ENCODE measurements around the gene APCDD1L. TPM values are rescaled to one million over a fixed set of nuclear protein-coding genes. Genes with fewer than 3 reads are reported as not detected.

APCDD1L gene
- total RNA-seq, 1 experiment from 2014 or later, result not detected

DNA sequence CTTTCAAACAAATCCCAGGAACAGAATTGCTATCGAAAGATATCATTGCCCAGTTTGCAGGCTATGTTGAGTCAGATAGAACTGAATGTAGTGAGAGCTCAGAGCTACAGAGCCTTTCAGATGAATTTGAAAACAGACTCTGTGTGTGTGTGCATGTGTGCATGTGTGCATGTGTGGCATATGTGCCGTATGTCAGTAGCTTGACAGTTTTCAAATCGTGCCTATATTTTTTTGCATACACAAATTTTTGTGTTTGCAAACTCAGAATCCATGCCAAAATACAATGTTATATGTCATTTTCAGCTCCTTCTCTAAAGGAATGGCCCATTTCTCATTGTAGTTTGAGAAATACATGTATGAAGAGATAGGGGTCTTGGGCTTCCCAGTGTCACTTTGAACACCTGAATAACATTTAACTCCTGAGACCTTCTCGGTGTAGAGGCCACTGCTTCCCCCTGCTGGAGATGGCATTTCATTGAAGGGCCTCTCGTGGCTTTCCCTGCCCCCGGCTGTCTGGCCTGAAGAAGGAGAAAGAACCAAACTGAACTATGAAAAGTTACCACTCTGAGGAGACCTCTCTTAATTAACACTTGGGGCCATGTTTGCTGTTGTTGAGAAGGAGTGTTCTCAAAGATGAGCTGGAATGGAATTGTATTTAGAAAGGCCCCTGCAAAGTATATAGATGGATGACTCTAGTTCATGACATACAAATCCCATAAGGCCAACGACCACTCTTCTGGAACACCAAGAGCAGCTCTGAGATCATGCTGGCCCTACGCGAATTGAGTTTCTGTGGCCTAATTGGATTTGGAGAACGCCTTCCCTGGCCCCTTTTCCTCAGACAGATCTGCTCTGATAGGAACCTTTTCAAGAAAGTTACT lies 67.4 kb downstream of the APCDD1L start:
- BruUV-seq (replicated peaks), result no TSS peak
- TF ChIP-seq, protein P1, sequence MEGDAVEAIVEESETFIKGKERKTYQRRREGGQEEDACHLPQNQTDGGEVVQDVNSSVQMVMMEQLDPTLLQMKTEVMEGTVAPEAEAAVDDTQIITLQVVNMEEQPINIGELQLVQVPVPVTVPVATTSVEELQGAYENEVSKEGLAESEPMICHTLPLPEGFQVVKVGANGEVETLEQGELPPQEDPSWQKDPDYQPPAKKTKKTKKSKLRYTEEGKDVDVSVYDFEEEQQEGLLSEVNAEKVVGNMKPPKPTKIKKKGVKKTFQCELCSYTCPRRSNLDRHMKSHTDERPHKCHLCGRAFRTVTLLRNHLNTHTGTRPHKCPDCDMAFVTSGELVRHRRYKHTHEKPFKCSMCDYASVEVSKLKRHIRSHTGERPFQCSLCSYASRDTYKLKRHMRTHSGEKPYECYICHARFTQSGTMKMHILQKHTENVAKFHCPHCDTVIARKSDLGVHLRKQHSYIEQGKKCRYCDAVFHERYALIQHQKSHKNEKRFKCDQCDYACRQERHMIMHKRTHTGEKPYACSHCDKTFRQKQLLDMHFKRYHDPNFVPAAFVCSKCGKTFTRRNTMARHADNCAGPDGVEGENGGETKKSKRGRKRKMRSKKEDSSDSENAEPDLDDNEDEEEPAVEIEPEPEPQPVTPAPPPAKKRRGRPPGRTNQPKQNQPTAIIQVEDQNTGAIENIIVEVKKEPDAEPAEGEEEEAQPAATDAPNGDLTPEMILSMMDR (IDR thresholded peaks at IDR 0.05; ENCODE audit: insufficient read depth in 1 of 2, low read depth in 1 of 2, low read length in 1 of 2, severe bottlenecking in 1 of 2, unreplicated experiment in 1 of 2), result peak; percentile 97
- Histone ChIP-seq H3K9me3 (no peaks in the 10 kb centered on the region), H3K4me1 (no peaks in the 10 kb centered on the region), H3K36me3 (ENCODE audit: control insufficient read depth, insufficient read depth, low read length) (peaks cover 10% of the 10 kb centered on the region), H3K4me3 (ENCODE audit: low read depth, low read length) (no peak overlapping the region), H3K27me3 (replicated peaks; ENCODE audit: control insufficient read depth, insufficient read depth, low read length) (no peaks in the 10 kb centered on the region)
- CTCF ChIA-PET, result interaction anchor here (0.7 to 1.4 kb wide), 5 partner anchors 24 to 203 kb away, joined by 3 to 8 read pairs (median 4); partner anchors contain the start of genes STX16 and VAPB
- Mint-ChIP-seq H3K36me3 (ENCODE audit: insufficient read depth, unreplicated experiment) (peaks cover 73% of the 10 kb centered on the region), H3K4me3 (ENCODE audit: unreplicated experiment) (no peak overlapping the region), H3K27me3 (ENCODE audit: insufficient read depth, unreplicated experiment) (no peaks in the 10 kb centered on the region), H3K27ac (ENCODE audit: unreplicated experiment) (no peak overlapping the region), H3K9me3 (ENCODE audit: unreplicated experiment) (no peaks in the 10 kb centered on the region), H3K4me1 (ENCODE audit: low read depth, unreplicated experiment) (peaks cover 6% of the 10 kb centered on the region)
- POLR2A ChIA-PET, result interaction anchor here (0.5 to 0.7 kb wide), 2 partner anchors 59 to 75 kb away, joined by 3 read pairs; partner anchors contain the start of gene VAPB
- intact Hi-C loops (cut with micrococcal nuclease; ENCODE audit: unreplicated experiment), result loop anchor here (1.0 to 5.0 kb wide), 4 partner anchors 75 to 210 kb away; no protein-coding TSS in a partner anchor
- DNase-seq, result peak; percentile 87 to 89

DNA sequence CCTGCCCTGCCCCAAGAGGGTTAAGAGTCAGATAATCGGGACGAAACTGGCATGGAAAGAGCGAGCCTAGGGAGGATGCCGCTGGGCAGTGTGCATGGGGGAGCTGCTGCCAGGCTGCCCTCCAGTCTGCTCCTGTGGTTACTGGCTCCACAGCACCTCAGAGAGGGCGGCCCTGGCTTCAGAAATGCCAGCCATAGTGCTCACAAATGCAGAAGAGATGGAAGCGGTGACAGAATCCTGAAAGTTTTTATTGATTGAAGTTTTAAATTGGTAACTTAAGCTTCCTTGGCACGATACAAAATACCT lies 68.3 kb downstream of the APCDD1L start:
- no peaks in the 10 kb centered on the region for H3K9me3 Mint-ChIP-seq (ENCODE audit: unreplicated experiment)
- no peaks in the 10 kb centered on the region for H3K27me3 Mint-ChIP-seq (ENCODE audit: insufficient read depth, unreplicated experiment)
- Histone ChIP-seq H3K27me3 (replicated peaks; ENCODE audit: control insufficient read depth, insufficient read depth, low read length) (no peaks in the 10 kb centered on the region), H3K4me1 (no peaks in the 10 kb centered on the region), H3K4me3 (ENCODE audit: low read depth, low read length) (no peak overlapping the region), H3K9me3 (no peaks in the 10 kb centered on the region), H3K36me3 (ENCODE audit: control insufficient read depth, insufficient read depth, low read length) (peaks cover 9% of the 10 kb centered on the region)
- H3K27ac Mint-ChIP-seq (ENCODE audit: unreplicated experiment), result no peak overlapping the region
- no peak for DNase-seq
- peaks cover 77% of the 10 kb centered on the region for H3K36me3 Mint-ChIP-seq (ENCODE audit: insufficient read depth, unreplicated experiment)
- ChIA-PET POLR2A (interaction anchor here (0.7 kb wide), 1 partner anchor 58 kb away, joined by 3 read pairs; the partner anchor contains the start of gene VAPB), CTCF (interaction anchor here (0.7 to 1.4 kb wide), 5 partner anchors 23 to 204 kb away, joined by 3 to 8 read pairs (median 4); partner anchors contain the start of genes STX16 and VAPB)
- H3K4me1 Mint-ChIP-seq (ENCODE audit: low read depth, unreplicated experiment), result peaks cover 6% of the 10 kb centered on the region
- no peak overlapping the region for H3K4me3 Mint-ChIP-seq (ENCODE audit: unreplicated experiment)
- BruUV-seq (replicated peaks), result no TSS peak
- intact Hi-C loops (cut with micrococcal nuclease; ENCODE audit: unreplicated experiment), result loop anchor here (1.0 to 5.0 kb wide), 4 partner anchors 75 to 210 kb away; no protein-coding TSS in a partner anchor
- TF ChIP-seq, protein P1 (IDR thresholded peaks at IDR 0.05; ENCODE audit: insufficient read depth in 1 of 2, low read depth in 1 of 2, low read length in 1 of 2, severe bottlenecking in 1 of 2, unreplicated experiment in 1 of 2), result no peak

DNA sequence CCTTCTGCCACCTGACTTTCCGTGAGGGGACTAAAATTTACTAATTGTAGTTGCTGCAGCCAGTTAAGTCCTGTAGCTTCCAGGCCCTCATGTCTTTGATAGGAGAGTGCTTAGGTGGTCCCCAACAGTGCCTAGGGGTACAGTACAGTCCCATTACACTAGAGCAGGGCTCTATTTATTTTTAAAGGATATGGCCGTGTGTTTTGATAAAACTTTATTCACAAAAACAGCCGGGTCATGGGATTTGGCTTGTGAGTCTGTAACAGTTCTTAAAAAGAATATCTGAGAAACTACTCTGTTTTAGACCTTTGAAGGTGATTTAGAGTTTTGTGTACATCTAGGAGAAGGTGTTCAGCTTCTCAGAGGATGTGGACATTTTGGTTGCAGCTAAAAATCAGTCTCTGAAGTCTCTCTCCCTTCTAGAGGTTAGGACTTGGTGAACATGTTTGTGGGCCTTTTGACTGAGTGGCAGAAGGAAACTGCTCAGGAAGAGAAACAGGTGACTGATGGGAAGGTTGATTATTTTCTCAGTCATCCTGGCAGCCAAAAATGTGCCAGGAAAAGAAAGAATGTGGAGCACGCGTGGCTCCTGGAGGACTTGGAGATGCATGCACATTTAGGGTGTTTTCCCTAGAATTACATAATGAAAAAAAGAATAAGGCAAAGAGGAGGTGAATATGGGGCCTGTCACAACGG lies 68.8 kb downstream of the APCDD1L start:
- Histone ChIP-seq H3K27me3 (replicated peaks; ENCODE audit: control insufficient read depth, insufficient read depth, low read length) (no peaks in the 10 kb centered on the region), H3K9me3 (no peaks in the 10 kb centered on the region), H3K4me3 (ENCODE audit: low read depth, low read length) (no peak overlapping the region), H3K4me1 (no peaks in the 10 kb centered on the region), H3K36me3 (ENCODE audit: control insufficient read depth, insufficient read depth, low read length) (peaks cover 9% of the 10 kb centered on the region)
- CTCF ChIA-PET, result interaction anchor here (0.6 to 1.4 kb wide), 3 partner anchors 57 to 394 kb away, joined by 3 to 8 read pairs (median 5); partner anchors contain the start of gene VAPB
- H3K4me3 Mint-ChIP-seq (ENCODE audit: unreplicated experiment), result no peak overlapping the region
- DNase-seq, result no peak
- H3K4me1 Mint-ChIP-seq (ENCODE audit: low read depth, unreplicated experiment), result peaks cover 6% of the 10 kb centered on the region
- POLR2A ChIA-PET, result no interaction called here
- H3K36me3 Mint-ChIP-seq (ENCODE audit: insufficient read depth, unreplicated experiment), result peaks cover 82% of the 10 kb centered on the region
- H3K9me3 Mint-ChIP-seq (ENCODE audit: unreplicated experiment), result no peaks in the 10 kb centered on the region
- H3K27me3 Mint-ChIP-seq (ENCODE audit: insufficient read depth, unreplicated experiment), result no peaks in the 10 kb centered on the region
- BruUV-seq (replicated peaks), result no TSS peak
- TF ChIP-seq, protein P1 (IDR thresholded peaks at IDR 0.05; ENCODE audit: insufficient read depth in 1 of 2, low read depth in 1 of 2, low read length in 1 of 2, severe bottlenecking in 1 of 2, unreplicated experiment in 1 of 2), result no peak
- H3K27ac Mint-ChIP-seq (ENCODE audit: unreplicated experiment), result no peak overlapping the region
- intact Hi-C loops (cut with micrococcal nuclease; ENCODE audit: unreplicated experiment), result loop anchor here (5.0 kb wide), 1 partner anchor 134 kb away; no protein-coding TSS in a partner anchor
